K562 (cell line): ENCODE data around the gene GUCY2C. TPM values are rescaled to one million over a fixed set of nuclear protein-coding genes. Genes with fewer than 3 reads are reported as not detected.

Experiments used
- ATAC-seq: fragments of 200-7000 bp; cut with Tn5 transposase; 3 replicates; pipeline ENCODE4 v1.9.1; 2020; ENCODE audit warnings: moderate library complexity
- BruUV-seq: library from RNA; stranded (reverse); fragments of 400-500 nt; replicated peaks from 2 replicates; lab custom pipeline; 2021; lab: Mats Ljungman, UMichigan
- CTCF ChIA-PET: fragments of 300-600 bp; formaldehyde crosslinking; extraction: SDS; loops from one replicate; lab custom pipeline; 2021; ENCODE audit warnings: low intra/inter-chr PET ratio; lab: Yijun Ruan, JAX
- POLR2A ChIA-PET: fragments of 300-600, 350-650 bp; sonication (Branson Sonifier 250); formaldehyde crosslinking; extraction: SDS; loops from one replicate; lab custom pipeline; 2021; ENCODE audit warnings: antibody characterized with exemption, inconsistent platforms; lab: Yijun Ruan, JAX
- DNase-seq, 4 experiments: peaks; one replicate each; pipeline versions ENCODE4 v3.0.0 to v3.0.0-alpha.2; 2011 to 2018; ENCODE audit warnings: low spot score in 3 of 4, mixed read lengths in 3 of 4; ENCODE audit errors: extremely low read depth in 1 of 4
- FAIRE-seq: peaks from 2 replicates; lab custom pipeline; 2011; peaks lifted over from hg19 to GRCh38; lab: Jason Lieb, UNC
- H2AFZ ChIP-seq: 2 replicates; pipeline ENCODE4 v1.6.0; 2011; ENCODE audit warnings: low read depth, low read length, control low read depth, inconsistent platforms
- H3K27ac ChIP-seq: fragments of 200-600 bp; 3 replicates; pipeline ENCODE4 v1.8.0; 2011; ENCODE audit warnings: low read depth, mild to moderate bottlenecking, control low read depth, inconsistent platforms, low read length, moderate library complexity, mixed read lengths; ENCODE audit errors: extremely low read depth
- H3K27me3 ChIP-seq, 2 experiments: fragments of 300-600 bp in 1 of 2; 2 replicates in 1 of 2; 3 replicates in 1 of 2; pipeline versions ENCODE4 v1.6.0 to v1.8.0; 2011; ENCODE audit warnings: inconsistent platforms in 2 of 2, low read length in 2 of 2, mild to moderate bottlenecking in 1 of 2, mixed read lengths in 1 of 2, moderate library complexity in 1 of 2; ENCODE audit not compliant: control insufficient read depth in 2 of 2, insufficient read depth in 2 of 2
- H3K36me3 ChIP-seq: fragments of 300-600 bp; 3 replicates; pipeline ENCODE4 v1.8.0; 2011; ENCODE audit warnings: mild to moderate bottlenecking, low read length, inconsistent platforms; ENCODE audit not compliant: control insufficient read depth, insufficient read depth
- H3K4me1 ChIP-seq, 2 experiments: fragments of 200-600 bp in 1 of 2; replicated peaks in 1 of 2; 2 replicates in 1 of 2; 3 replicates in 1 of 2; pipeline versions ENCODE4 v1.5.1 to v1.8.0; 2011; ENCODE audit warnings: inconsistent platforms in 2 of 2, low read length in 2 of 2, mild to moderate bottlenecking in 1 of 2, mixed read lengths in 1 of 2, moderate library complexity in 1 of 2; ENCODE audit not compliant: control insufficient read depth in 2 of 2, insufficient read depth in 2 of 2
- H3K4me2 ChIP-seq: 2 replicates; pipeline ENCODE4 v1.6.1; 2011; ENCODE audit warnings: low read length, control low read depth, inconsistent platforms, mixed read lengths; ENCODE audit not compliant: insufficient read depth
- H3K4me3 ChIP-seq: fragments of 200-600 bp; sonication (generic), shearing (Covaris generic); 2 replicates; pipeline ENCODE4 v1.5.1; 2016; ENCODE audit warnings: control low read depth, inconsistent platforms
- H3K79me2 ChIP-seq: fragments of 200-600 bp; 3 replicates; pipeline ENCODE4 v1.8.0; 2011; ENCODE audit warnings: low read length, inconsistent platforms; ENCODE audit not compliant: control insufficient read depth, insufficient read depth
- H3K9ac ChIP-seq, 2 experiments: 2 replicates each; pipeline versions ENCODE4 v1.6.0 to v1.6.1; 2011; ENCODE audit warnings: low read depth in 2 of 2, low read length in 2 of 2, control low read depth in 1 of 2, inconsistent platforms in 1 of 2, mild to moderate bottlenecking in 1 of 2, mixed read lengths in 1 of 2; ENCODE audit not compliant: insufficient read depth in 1 of 2
- H3K9me1 ChIP-seq: one replicate; pipeline ENCODE4 v1.6.0; 2011; ENCODE audit warnings: inconsistent platforms, mild to moderate bottlenecking, low read length, moderate library complexity; ENCODE audit not compliant: control insufficient read depth, insufficient read depth
- H3K9me3 ChIP-seq: replicated peaks from 2 replicates; pipeline ENCODE4 v1.5.1; 2011; ENCODE audit warnings: low read depth, low read length, inconsistent platforms; ENCODE audit not compliant: control insufficient read depth, insufficient read depth
- H4K20me1 ChIP-seq: replicated peaks from 2 replicates; pipeline ENCODE4 v1.6.1; 2011; ENCODE audit warnings: low read length, inconsistent platforms, mixed read lengths; ENCODE audit not compliant: control insufficient read depth, insufficient read depth
- ARHGAP35 ChIP-seq: fragments of 450-650 bp; IDR thresholded peaks from 2 replicates; pipeline ENCODE4 v1.6.1; 2018; ENCODE audit not compliant: partially characterized antibody
- BACH1 ChIP-seq: fragments of 200-800 bp; sonication (Bioruptor generic); IDR thresholded peaks from 2 replicates; pipeline ENCODE4 v1.6.1; 2016; ENCODE audit warnings: missing genetic modification characterization, missing compliant biosample characterization
- CHD4 ChIP-seq: fragments of 200-600 bp; sonication (generic); IDR thresholded peaks from 3 replicates; pipeline ENCODE4 v1.6.1; 2012; ENCODE audit warnings: low read depth, mild to moderate bottlenecking, mixed read lengths, low read length, inconsistent platforms; ENCODE audit not compliant: insufficient read depth, insufficient replicate concordance, poor library complexity, severe bottlenecking
- CXXC5 ChIP-seq: fragments of 250-450 bp; sonication (Bioruptor Pico); IDR thresholded peaks from 2 replicates; pipeline ENCODE4 v1.8.0; 2022; ENCODE audit warnings: inconsistent platforms, mild to moderate bottlenecking, moderate library complexity
- DDX20 ChIP-seq: fragments of 450-650 bp; IDR thresholded peaks from 2 replicates; pipeline ENCODE4 v1.6.1; 2016; ENCODE audit warnings: missing genetic modification characterization, low read depth, mild to moderate bottlenecking, missing compliant biosample characterization, moderate library complexity
- FOXK1 ChIP-seq: sonication (generic); formaldehyde crosslinking; IDR thresholded peaks from 2 replicates; pipeline ENCODE4 v1.8.0; 2022; ENCODE audit warnings: missing genetic modification reagents, mild to moderate bottlenecking, borderline replicate concordance
- FOXM1 ChIP-seq, 2 experiments: fragments of 450-650 bp in 1 of 2; sonication (generic) in 1 of 2; formaldehyde crosslinking in 1 of 2; IDR thresholded peaks; 2 replicates each; pipeline versions ENCODE4 v1.6.1 to v1.9.0; 2017 to 2022; ENCODE audit warnings: low read depth in 2 of 2, mild to moderate bottlenecking in 2 of 2, missing genetic modification reagents in 1 of 2, moderate library complexity in 1 of 2
- FUS ChIP-seq: fragments of 200-400 bp; formaldehyde crosslinking; optimal IDR thresholded peaks from 2 replicates; pipeline ENCODE3; 2017; ENCODE audit warnings: low read depth, low read length
- HNRNPUL1 ChIP-seq: fragments of 200-400 bp; formaldehyde crosslinking; IDR thresholded peaks from 2 replicates; pipeline ENCODE4 v1.6.1; 2017; ENCODE audit warnings: low read length
- MEIS2 ChIP-seq: fragments of 450-650 bp; IDR thresholded peaks from 2 replicates; pipeline ENCODE4 v1.6.1; 2014; ENCODE audit warnings: mild to moderate bottlenecking; ENCODE audit not compliant: partially characterized antibody
- MLLT1 ChIP-seq, 2 experiments: fragments of 450-650 bp; IDR thresholded peaks; 2 replicates each; pipeline ENCODE4 v1.6.1; 2016
- NCOA4 ChIP-seq: fragments of 450-650 bp; IDR thresholded peaks from 2 replicates; pipeline ENCODE4 v1.6.1; 2018; ENCODE audit warnings: mild to moderate bottlenecking; ENCODE audit not compliant: partially characterized antibody
- NUFIP1 ChIP-seq: fragments of 450-650 bp; IDR thresholded peaks from 2 replicates; pipeline ENCODE4 v1.6.1; 2018; ENCODE audit not compliant: partially characterized antibody
- SFPQ ChIP-seq: fragments of 200-400 bp; formaldehyde crosslinking; IDR thresholded peaks from 2 replicates; pipeline ENCODE4 v1.6.1; 2017; ENCODE audit warnings: mild to moderate bottlenecking, low read depth, low read length, moderate library complexity
- ZBTB34 ChIP-seq: fragments of 250-450 bp; sonication (Bioruptor Pico); IDR thresholded peaks from 2 replicates; pipeline ENCODE4 v1.8.0; 2021; ENCODE audit warnings: mild to moderate bottlenecking, moderate library complexity
- ZNF75A ChIP-seq: fragments of 450-650 bp; formaldehyde crosslinking; IDR thresholded peaks from 2 replicates; pipeline ENCODE4 v1.4.0; 2020; ENCODE audit warnings: mild to moderate bottlenecking
- WGBS: fragments of 100-300 bp; shearing (Covaris generic); methylation state at CpG from one replicate; pipeline ENCODE4 v1.1.6; 2016; ENCODE audit warnings: low coverage, mixed read lengths; ENCODE audit not compliant: insufficient coverage; ENCODE audit errors: missing lambda C conversion rate; 5-methylcytosine and 5-hydroxymethylcytosine counted together
- in situ Hi-C: fragments of 300-500 bp; cut with MboI; formaldehyde crosslinking; loops from 4 replicates; pipeline ENCODE4 v1.15.0; 2018; ENCODE audit warnings: inconsistent platforms, mixed read lengths
- intact Hi-C: fragments of 100-400 bp; cut with micrococcal nuclease; formaldehyde crosslinking; loops from 2 replicates; pipeline ENCODE4 v1.14.2; 2022
- polyA plus RNA-seq, 8 experiments: library from polyadenylated mRNA; depleted of rRNA in 4 of 8; stranded (reverse) in 5 of 8; unstranded in 3 of 8; fragments of >200 nt; fragmentation: Nextera tagmentation in 2 of 8; fragmentation: Illumina TruSeq in 1 of 8; extraction: Ambion mirVana in 2 of 8; extraction: Trizol in 1 of 8; gene quantifications; 2 replicates each; pipeline versions ENCODE4 v1.2.1 to v1.2.3, GENCODE V29; 2011 to 2014; ENCODE audit warnings: inconsistent platforms in 1 of 8, missing spikeins in 1 of 8
- total RNA-seq, 7 experiments: library from RNA; depleted of rRNA in 6 of 7; stranded (reverse); fragments of >200 nt in 6 of 7; fragmentation: Illumina TruSeq in 2 of 7; extraction: Trizol in 2 of 7; gene quantifications; 2 replicates each; pipeline versions ENCODE4 v1.2.1 to v1.2.3, GENCODE V29; 2011 to 2021; ENCODE audit warnings: low replicate concordance in 1 of 7

GUCY2C gene
- total and polyA plus RNA-seq, 9 of the 15 experiments (the other 6 are each of a cell fraction or from before 2014, with no cell fraction given): 0.01 to 0.05 (median 0.04) TPM; not detected in 6

GRCh38 chr12:14651371-14651770 is 45.0 kb downstream of the GUCY2C start:
- Histone ChIP-seq H3K4me2 (no peak overlapping the region), H3K36me3 (no peaks in the 10 kb centered on the region), H2AFZ (no peak overlapping the region), H3K9me3 (no peaks in the 10 kb centered on the region), H3K4me3 (no peak overlapping the region), H3K27ac (no peak overlapping the region), H4K20me1 (no peaks in the 10 kb centered on the region), H3K79me2 (no peaks in the 10 kb centered on the region), H3K27me3 (no peaks in the 10 kb centered on the region; a peak in 1 of 5 replicates), H3K9me1 (no peaks in the 10 kb centered on the region), H3K9ac (no peak overlapping the region), H3K4me1 (no peaks in the 10 kb centered on the region)
- no TSS peak for BruUV-seq
- POLR2A ChIA-PET: no interaction called here
- intact Hi-C loops (no loop called here), in situ Hi-C loops (no loop called here)
- 4% methylated on average over 4 of the region's 4 CpGs for WGBS
- TF ChIP-seq NUFIP1: no peak
- no peak for TF ChIP-seq NCOA4
- no peak for TF ChIP-seq FUS
- no peak for TF ChIP-seq ZBTB34
- no peak for TF ChIP-seq SFPQ
- no peak for TF ChIP-seq MEIS2
- no peak for TF ChIP-seq ARHGAP35
- no peak for TF ChIP-seq ZNF75A (CRISPR knock-in tag)
- no peak for TF ChIP-seq CXXC5 (CRISPR knock-in tag)
- no peak for TF ChIP-seq CHD4
- no peak for TF ChIP-seq BACH1 (tag)
- TF ChIP-seq FOXK1 (CRISPR knock-in tag): no peak
- TF ChIP-seq HNRNPUL1: no peak
- TF ChIP-seq MLLT1 (IDR thresholded peaks at IDR 0.05): no peak
- TF ChIP-seq FOXM1 (IDR thresholded peaks at IDR 0.05; ENCODE audit: low read depth): no peak
- TF ChIP-seq FOXM1 (CRISPR knock-in tag; IDR thresholded peaks at IDR 0.05; ENCODE audit: low read depth): no peak
- TF ChIP-seq DDX20 (tag): no peak
- ATAC-seq: no peak
- FAIRE-seq: no peak
- CTCF ChIA-PET: no interaction called here
- DNase-seq: no peak
